ENCODE data around the gene DCXR.

DNA sequence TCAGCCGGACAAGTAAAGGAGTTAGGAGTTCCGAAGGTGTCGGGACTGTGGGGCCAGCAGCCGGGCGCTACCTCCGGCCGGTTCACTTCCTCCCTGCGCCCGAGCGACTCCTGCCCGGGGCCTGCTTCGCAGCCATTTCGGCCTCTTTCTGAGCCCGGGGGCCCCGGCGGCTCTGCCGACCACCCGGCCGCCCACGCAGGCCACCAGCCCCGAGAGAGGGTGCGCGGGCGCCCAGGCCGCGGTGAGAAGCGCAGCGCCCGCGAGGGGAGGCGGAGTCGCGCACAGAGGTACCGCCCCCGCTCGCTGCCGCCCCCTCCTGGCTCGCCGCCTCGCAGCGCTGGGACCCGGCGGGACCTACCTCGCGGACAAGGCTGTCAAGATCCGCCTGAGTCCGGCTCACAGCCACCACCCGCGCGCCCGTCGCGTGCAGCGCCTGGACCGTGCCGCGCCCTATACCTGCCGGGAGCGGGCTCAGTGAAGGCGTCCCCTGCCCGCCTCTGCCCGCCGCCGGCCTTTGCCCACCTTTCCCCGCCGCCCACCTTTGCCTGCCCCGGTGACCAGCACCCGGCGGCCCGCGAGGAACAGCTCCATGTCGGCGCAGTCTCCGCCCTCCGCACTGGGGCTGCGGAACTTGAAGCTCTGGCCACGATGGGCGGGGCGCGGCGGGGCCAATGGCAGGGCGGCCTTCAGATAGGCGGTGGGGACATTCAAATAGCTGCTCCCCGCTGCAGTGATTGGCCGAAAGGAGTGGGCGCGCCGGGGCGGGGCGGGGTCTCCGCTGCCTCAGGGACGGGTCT is at the start of gene DCXR:
- TF ChIP-seq, protein P1, sequence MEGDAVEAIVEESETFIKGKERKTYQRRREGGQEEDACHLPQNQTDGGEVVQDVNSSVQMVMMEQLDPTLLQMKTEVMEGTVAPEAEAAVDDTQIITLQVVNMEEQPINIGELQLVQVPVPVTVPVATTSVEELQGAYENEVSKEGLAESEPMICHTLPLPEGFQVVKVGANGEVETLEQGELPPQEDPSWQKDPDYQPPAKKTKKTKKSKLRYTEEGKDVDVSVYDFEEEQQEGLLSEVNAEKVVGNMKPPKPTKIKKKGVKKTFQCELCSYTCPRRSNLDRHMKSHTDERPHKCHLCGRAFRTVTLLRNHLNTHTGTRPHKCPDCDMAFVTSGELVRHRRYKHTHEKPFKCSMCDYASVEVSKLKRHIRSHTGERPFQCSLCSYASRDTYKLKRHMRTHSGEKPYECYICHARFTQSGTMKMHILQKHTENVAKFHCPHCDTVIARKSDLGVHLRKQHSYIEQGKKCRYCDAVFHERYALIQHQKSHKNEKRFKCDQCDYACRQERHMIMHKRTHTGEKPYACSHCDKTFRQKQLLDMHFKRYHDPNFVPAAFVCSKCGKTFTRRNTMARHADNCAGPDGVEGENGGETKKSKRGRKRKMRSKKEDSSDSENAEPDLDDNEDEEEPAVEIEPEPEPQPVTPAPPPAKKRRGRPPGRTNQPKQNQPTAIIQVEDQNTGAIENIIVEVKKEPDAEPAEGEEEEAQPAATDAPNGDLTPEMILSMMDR (IDR thresholded peaks at IDR 0.05), result peak; percentile 59 to 91 (median 79)
- TF ChIP-seq POLR2A (IDR thresholded peaks at IDR 0.05), result peak; percentile 93
- TF ChIP-seq POLR2AphosphoS5 (IDR thresholded peaks at IDR 0.05), result peak; percentile 96 to 98 (median 98)

Measured in transverse colon (tissue), 4 donors.